Epithelial cell of esophagus (primary cell): ENCODE measurements around the gene SPATA25.
A peak's percentile ranks its signal among the peaks of the same experiment; 100 is the strongest.

Source experiments
- DNase-seq: peaks from one replicate; pipeline ENCODE4 v3.0.0; 2010; ENCODE audit warnings: low read depth
- H3K4me3 ChIP-seq: 2 replicates; pipeline ENCODE4 v1.5.1; 2011; ENCODE audit warnings: mild to moderate bottlenecking, low read length, control low read depth
- TF ChIP-seq, protein P1 (sequence below): IDR thresholded peaks from 2 replicates; pipeline ENCODE4 v1.5.1; 2011; ENCODE audit warnings: low read depth, mild to moderate bottlenecking, low read length, control low read depth, inconsistent platforms; ENCODE audit not compliant: insufficient read depth; ENCODE audit errors: missing control alignments

Gene SPATA25

DNA sequence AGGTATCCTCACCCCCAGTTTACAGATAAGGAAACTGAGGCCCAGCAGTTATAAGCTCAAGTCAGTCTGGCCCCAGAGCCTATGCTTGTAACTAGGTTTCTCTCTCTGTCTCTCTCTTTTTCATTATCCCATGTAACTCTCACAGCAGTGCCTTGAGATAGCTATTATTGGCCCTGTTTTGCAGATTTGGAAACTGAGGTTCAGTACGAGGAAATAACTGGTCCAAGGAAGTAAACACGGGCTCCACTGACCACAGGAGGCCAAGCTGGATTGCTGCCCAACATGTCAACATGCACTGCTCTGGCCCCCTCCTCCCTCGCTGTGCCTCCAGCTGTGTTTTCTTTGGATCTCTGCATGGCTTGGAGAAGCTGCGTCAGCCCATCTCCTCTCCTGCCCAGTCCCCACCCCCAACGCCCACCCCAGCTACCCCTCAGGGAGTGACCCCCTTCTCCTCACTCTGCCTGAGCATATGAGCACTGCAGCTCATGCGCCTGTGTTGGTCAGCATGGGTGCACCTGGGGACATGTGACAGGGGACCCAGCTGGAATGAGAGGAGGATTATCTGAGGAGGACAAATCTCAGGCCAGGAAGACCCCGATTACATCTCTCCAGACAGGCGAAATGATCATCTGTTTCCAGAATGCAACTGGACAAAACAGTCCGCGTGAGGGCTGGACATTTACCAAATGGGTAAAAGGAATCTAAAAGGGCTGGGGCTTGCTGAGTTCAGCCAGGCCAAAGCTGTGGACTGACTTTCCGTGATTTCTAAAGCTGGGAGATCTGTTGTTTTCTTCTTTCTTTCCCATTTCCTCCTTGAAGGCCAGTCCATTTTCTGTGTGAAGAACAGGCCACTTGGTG lies 32.3 kb upstream of the SPATA25 start:
- TF ChIP-seq, protein P1, sequence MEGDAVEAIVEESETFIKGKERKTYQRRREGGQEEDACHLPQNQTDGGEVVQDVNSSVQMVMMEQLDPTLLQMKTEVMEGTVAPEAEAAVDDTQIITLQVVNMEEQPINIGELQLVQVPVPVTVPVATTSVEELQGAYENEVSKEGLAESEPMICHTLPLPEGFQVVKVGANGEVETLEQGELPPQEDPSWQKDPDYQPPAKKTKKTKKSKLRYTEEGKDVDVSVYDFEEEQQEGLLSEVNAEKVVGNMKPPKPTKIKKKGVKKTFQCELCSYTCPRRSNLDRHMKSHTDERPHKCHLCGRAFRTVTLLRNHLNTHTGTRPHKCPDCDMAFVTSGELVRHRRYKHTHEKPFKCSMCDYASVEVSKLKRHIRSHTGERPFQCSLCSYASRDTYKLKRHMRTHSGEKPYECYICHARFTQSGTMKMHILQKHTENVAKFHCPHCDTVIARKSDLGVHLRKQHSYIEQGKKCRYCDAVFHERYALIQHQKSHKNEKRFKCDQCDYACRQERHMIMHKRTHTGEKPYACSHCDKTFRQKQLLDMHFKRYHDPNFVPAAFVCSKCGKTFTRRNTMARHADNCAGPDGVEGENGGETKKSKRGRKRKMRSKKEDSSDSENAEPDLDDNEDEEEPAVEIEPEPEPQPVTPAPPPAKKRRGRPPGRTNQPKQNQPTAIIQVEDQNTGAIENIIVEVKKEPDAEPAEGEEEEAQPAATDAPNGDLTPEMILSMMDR = no peak
- no peak for DNase-seq
- H3K4me3 ChIP-seq = no peak overlapping the region

DNA sequence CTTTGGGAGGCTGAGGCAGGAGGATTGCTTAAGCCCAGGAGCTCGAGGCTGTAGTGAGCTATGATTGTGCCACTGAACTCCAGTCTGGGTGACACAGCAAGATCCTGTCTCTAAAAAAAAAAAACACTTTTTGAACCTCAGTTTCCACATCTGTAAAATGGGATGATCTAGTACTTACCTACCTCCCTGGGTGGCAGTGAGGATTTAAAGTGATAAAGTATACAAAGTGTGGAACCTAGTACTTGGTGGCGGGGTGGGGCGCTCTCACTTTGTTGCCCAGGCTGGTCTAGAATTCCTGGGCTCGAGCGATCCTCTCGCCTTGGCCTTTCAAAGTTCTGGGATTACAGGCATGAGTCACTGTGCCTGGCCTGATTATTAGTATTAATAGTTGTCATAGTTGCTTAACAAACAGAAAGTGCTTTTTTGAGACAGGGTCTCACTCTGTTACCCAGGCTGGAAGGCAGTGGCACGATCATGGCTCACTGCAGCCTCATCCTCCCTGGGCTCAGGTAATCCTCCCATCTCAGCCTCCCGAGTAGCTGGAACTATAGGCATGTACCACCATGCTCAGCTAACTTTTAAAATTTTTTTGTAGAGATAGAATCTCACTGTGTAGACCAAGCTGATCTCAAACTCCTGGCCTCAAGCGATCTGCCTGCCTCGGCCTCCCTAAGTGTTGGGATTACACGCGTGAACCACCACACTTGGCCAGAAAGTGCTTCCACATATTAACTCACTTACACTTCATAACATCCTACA lies 31.5 kb upstream of the SPATA25 start:
- TF ChIP-seq, protein P1 = no peak
- H3K4me3 ChIP-seq = no peak overlapping the region
- peak; percentile 35 for DNase-seq

DNA sequence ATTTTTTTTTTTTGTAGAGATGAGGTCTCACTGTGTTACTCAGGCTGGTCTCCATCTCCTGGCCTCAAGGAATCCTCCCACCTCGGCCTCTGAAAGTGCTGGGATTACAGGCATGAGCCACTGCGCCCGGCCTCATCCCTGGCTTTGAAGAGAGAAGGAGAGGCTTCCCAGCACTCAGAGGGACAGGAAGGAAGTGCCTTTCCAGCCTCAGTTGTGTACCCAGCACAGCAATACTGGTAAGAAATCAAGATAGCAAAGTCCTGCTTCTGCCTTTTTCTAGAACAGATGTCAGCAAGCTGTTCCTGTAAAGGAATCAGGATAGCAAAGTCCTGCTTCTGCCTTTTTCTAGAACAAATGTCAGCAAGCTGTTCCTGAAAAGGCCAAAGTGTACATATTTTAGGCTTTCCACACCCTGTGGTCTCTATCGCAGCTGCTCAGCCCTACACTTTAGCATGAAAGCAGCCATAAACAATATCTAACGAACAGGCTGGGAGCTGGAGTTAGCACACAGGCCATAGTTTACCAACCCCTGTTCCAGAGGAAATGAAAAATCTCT lies 30.8 kb upstream of the SPATA25 start:
- TF ChIP-seq, protein P1 = no peak
- H3K4me3 ChIP-seq = no peak overlapping the region
- no peak for DNase-seq

DNA sequence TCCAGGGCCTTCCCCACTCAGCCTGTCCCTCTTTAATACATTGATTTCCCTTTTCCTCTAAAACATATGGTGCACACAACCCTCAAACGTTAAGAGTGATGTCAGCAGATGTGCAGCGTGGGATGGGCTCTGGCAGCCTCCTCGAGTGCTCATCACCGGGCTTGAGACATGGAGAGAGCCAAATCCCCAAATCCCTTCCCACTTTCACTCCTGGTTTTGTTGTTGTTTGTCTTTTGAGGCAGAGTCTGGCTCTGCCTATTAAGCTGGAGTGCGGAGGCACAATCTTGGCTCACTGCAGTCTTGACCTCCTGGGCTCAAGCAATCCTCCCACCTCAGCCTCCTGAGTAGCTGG lies 30.3 kb upstream of the SPATA25 start:
- no peak overlapping the region for H3K4me3 ChIP-seq
- TF ChIP-seq, protein P1 = no peak
- DNase-seq = no peak

DNA sequence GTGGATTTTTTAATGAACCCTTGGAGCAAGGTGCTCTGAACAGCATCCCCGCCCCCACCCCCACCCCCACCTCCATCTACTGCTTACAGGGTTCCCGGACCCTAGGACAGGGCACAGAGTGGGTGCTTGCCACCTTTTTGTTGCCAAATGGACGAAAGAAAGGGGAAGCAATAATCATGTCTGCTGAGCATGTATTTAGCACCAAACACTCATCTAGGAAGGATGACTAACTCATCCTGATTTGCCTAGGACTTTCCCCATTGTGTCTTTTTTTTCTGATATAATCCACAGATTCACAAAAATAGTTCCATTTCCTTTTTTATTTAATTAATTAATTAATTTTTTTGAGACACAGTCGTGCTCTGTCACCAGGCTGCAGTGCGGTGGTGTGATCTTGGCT lies 25.7 kb upstream of the SPATA25 start:
- DNase-seq = peak; percentile 51
- TF ChIP-seq, protein P1 = no peak
- no peak overlapping the region for H3K4me3 ChIP-seq

DNA sequence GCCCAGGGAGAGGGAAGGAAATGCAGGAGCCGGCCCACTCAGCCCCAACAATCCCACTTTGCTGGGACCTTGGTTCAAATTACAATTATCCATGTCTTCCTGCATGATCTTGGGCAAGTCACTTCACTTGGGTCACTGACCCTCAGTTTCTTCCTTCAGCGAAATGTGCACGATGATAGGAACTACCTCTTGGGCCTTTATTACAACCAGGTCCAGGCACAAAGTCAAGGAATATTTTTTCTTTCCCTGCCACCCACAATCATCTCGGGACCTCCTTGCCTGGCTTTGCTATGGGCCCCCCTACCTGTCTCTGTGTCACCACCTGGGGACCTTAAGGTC lies 24.9 kb upstream of the SPATA25 start:
- H3K4me3 ChIP-seq = peak overlapping the region; percentile 71
- DNase-seq = no peak
- TF ChIP-seq, protein P1 = no peak
